ENCODE data around the gene MAPK11. TPM values are rescaled to one million over a fixed set of nuclear protein-coding genes. Genes with fewer than 3 reads are reported as not detected.
A peak's percentile ranks its signal among the peaks of the same experiment; 100 is the strongest.

Gene MAPK11
- total RNA-seq, 1 donor from 2014 or later: not detected

- peaks cover 53% of the 10 kb centered on the region for H4K20me1 ChIP-seq (ENCODE audit: low read depth)
- H3K27ac ChIP-seq: no peak overlapping the region
- H3K9ac ChIP-seq: peak overlapping the region; percentile 81
- no peak overlapping the region for H2AFZ ChIP-seq (replicated peaks)
- H3K27me3 Mint-ChIP-seq (ENCODE audit: insufficient read depth, low read depth): peaks cover 2% of the 10 kb centered on the region
- H3K9me3 Mint-ChIP-seq: no peaks in the 10 kb centered on the region
- DNase-seq (ENCODE audit: low spot score): peak; percentile 52
- peaks cover 40% of the 10 kb centered on the region for H3K4me1 ChIP-seq
- peaks cover 26% of the 10 kb centered on the region for H3K4me1 Mint-ChIP-seq
- H3K4me2 ChIP-seq: peak overlapping the region; percentile 99
- peaks cover 3% of the 10 kb centered on the region for H3K36me3 Mint-ChIP-seq
- H3K36me3 ChIP-seq: no peaks in the 10 kb centered on the region
- H3F3A ChIP-seq (ENCODE audit: low read depth): peaks cover 21% of the 10 kb centered on the region
- H3K9me3 ChIP-seq (ENCODE audit: low read depth): no peaks in the 10 kb centered on the region
- H3K79me2 ChIP-seq (ENCODE audit: low read depth): peaks cover 52% of the 10 kb centered on the region
- peak overlapping the region; percentile 100 for H3K4me3 ChIP-seq
- peak overlapping the region; percentile 93 for H3K4me3 Mint-ChIP-seq
- H3K27ac Mint-ChIP-seq: peak overlapping the region; percentile 85
- peaks cover under 1% of the 10 kb centered on the region for H3K27me3 ChIP-seq
- TF ChIP-seq EZH2phosphoT487 (IDR thresholded peaks at IDR 0.05) (no peak), EZH2 (IDR thresholded peaks at IDR 0.05) (no peak)
- TF ChIP-seq, protein P1, sequence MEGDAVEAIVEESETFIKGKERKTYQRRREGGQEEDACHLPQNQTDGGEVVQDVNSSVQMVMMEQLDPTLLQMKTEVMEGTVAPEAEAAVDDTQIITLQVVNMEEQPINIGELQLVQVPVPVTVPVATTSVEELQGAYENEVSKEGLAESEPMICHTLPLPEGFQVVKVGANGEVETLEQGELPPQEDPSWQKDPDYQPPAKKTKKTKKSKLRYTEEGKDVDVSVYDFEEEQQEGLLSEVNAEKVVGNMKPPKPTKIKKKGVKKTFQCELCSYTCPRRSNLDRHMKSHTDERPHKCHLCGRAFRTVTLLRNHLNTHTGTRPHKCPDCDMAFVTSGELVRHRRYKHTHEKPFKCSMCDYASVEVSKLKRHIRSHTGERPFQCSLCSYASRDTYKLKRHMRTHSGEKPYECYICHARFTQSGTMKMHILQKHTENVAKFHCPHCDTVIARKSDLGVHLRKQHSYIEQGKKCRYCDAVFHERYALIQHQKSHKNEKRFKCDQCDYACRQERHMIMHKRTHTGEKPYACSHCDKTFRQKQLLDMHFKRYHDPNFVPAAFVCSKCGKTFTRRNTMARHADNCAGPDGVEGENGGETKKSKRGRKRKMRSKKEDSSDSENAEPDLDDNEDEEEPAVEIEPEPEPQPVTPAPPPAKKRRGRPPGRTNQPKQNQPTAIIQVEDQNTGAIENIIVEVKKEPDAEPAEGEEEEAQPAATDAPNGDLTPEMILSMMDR (IDR thresholded peaks at IDR 0.05): no peak
Measured at GRCh38 chr22:50305923-50306566, 35.9 kb upstream of the MAPK11 start.

DNA sequence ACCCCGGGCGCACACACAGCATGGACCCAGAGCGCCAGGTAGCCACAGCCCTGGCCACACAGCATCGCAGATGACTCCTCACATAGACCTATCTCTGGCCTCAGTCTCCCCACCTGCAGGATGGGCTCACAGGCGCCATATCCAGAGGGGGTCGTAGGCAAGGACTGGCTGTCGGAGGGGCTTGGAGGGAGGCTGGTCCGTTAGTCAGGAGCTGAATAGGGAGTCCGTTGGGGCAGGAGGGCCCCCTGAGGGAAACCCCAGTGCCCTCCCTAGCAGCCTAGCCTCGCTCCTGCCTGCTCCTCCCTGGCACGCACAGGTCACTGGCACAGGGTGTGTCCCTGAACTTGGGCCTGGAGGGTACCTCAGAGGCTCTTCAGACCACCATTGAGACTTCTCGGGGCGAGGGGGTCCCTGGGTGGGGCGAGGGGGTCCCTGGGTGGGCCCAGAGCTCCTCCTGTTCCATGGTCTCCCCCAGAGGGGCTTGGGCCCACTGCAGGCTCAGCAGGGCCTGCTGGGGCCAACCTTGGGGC, 35.3 kb upstream of the MAPK11 start:
- peaks cover 21% of the 10 kb centered on the region for H3F3A ChIP-seq (ENCODE audit: low read depth)
- Mint-ChIP-seq H3K27ac (no peak overlapping the region), H3K4me1 (peaks cover 28% of the 10 kb centered on the region), H3K9me3 (no peaks in the 10 kb centered on the region), H3K4me3 (peak overlapping the region; percentile 93), H3K27me3 (ENCODE audit: insufficient read depth, low read depth) (peaks cover 2% of the 10 kb centered on the region), H3K36me3 (peaks cover 3% of the 10 kb centered on the region)
- H4K20me1 ChIP-seq (ENCODE audit: low read depth): peaks cover 59% of the 10 kb centered on the region
- peaks cover 6% of the 10 kb centered on the region for H3K27me3 ChIP-seq
- H2AFZ ChIP-seq (replicated peaks): no peak overlapping the region
- H3K9ac ChIP-seq: no peak overlapping the region
- no peaks in the 10 kb centered on the region for H3K36me3 ChIP-seq
- no peak for DNase-seq (ENCODE audit: low spot score)
- peak overlapping the region; percentile 99 for H3K4me2 ChIP-seq
- peaks cover 40% of the 10 kb centered on the region for H3K4me1 ChIP-seq
- H3K4me3 ChIP-seq: peak overlapping the region; percentile 100
- peaks cover 52% of the 10 kb centered on the region for H3K79me2 ChIP-seq (ENCODE audit: low read depth)
- no peak overlapping the region for H3K27ac ChIP-seq
- no peaks in the 10 kb centered on the region for H3K9me3 ChIP-seq (ENCODE audit: low read depth)
- TF ChIP-seq, protein P1 (IDR thresholded peaks at IDR 0.05): no peak
- TF ChIP-seq EZH2 (IDR thresholded peaks at IDR 0.05): no peak
- TF ChIP-seq EZH2phosphoT487 (IDR thresholded peaks at IDR 0.05): no peak

DNA sequence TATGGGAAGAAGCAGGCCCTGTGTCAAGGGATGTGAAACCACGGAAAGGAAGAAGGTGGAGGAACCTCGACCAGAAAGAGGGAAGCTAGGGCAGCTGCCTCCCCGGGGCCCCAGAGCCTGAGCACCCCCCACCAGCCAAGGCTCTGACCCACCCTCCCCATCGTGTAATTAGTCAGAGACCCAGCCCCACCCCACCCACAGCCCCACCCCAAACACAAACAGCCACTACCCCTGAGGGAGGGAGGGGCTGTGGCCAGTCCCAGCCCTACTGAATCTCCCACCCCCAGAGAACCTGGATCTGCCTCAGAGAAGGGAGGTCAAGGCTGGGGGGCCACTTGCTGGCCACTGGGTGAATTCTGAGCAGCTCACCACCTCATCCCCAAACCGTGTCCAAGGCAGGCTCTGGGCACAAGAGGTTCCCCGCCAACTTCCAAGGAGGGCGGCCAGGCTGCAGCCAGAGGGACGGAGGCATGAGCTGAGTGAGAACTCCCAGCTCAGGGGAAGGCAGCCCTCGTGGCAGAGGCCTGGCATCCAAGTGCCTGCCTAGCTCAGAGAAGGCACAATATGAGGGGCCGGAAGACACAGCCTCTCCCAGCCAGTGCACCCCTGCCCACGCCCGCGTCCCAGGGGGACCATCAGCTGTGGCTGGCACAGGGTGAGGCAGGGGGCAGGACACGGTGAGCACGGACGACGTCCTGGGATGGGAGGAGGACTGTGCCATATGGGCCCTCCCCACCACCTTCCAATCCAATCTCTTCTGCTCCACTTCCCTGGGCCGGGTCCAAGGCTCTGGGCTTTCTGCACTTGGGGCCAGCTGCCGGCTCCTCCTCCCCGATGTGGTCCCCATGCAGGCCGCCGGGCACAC, 34.6 kb upstream of the MAPK11 start:
- Histone ChIP-seq H3K4me1 (peaks cover 38% of the 10 kb centered on the region), H3F3A (ENCODE audit: low read depth) (peaks cover 15% of the 10 kb centered on the region), H3K4me3 (no peak overlapping the region), H2AFZ (replicated peaks) (no peak overlapping the region), H4K20me1 (ENCODE audit: low read depth) (peaks cover 66% of the 10 kb centered on the region), H3K79me2 (ENCODE audit: low read depth) (peaks cover 52% of the 10 kb centered on the region), H3K36me3 (no peaks in the 10 kb centered on the region), H3K27ac (no peak overlapping the region), H3K4me2 (peak overlapping the region; percentile 99), H3K9me3 (ENCODE audit: low read depth) (no peaks in the 10 kb centered on the region), H3K9ac (no peak overlapping the region), H3K27me3 (peaks cover 13% of the 10 kb centered on the region)
- Mint-ChIP-seq H3K36me3 (peaks cover 3% of the 10 kb centered on the region), H3K27me3 (ENCODE audit: insufficient read depth, low read depth) (peaks cover 2% of the 10 kb centered on the region), H3K4me1 (peaks cover 24% of the 10 kb centered on the region), H3K27ac (peak overlapping the region; percentile 93), H3K9me3 (no peaks in the 10 kb centered on the region), H3K4me3 (peak overlapping the region; percentile 74)
- no peak for DNase-seq (ENCODE audit: low spot score)
- TF ChIP-seq, protein P1 (IDR thresholded peaks at IDR 0.05): no peak
- no peak for TF ChIP-seq EZH2 (IDR thresholded peaks at IDR 0.05)
- TF ChIP-seq EZH2phosphoT487 (IDR thresholded peaks at IDR 0.05): no peak
